A549 (cell line): ENCODE data around the gene IARS1. TPM values are rescaled to one million over a fixed set of nuclear protein-coding genes. Genes with fewer than 3 reads are reported as not detected.
A peak's percentile ranks its signal among the peaks of the same experiment; 100 is the strongest.

ENCODE experiments used
- ATAC-seq, 2 experiments: fragments of 200-7000 bp in 1 of 2; fragments of >200 bp in 1 of 2; cut with Nextera tagmentation in 1 of 2; cut with Tn5 transposase in 1 of 2; 3 replicates each; pipeline versions ENCODE4 v1.8.0 to v1.9.1; 2018 to 2020; ENCODE audit warnings: mild to moderate bottlenecking in 1 of 2, moderate library complexity in 1 of 2
- CTCF ChIA-PET: fragments of 300-600 bp; sonication (Branson Sonifier 250); formaldehyde crosslinking; extraction: SDS; loops from one replicate; lab custom pipeline; 2021; ENCODE audit warnings: antibody characterized with exemption, inconsistent platforms; lab: Yijun Ruan, JAX
- POLR2A ChIA-PET: fragments of 350-600 bp; formaldehyde crosslinking; extraction: SDS; loops from one replicate; lab custom pipeline; 2021; ENCODE audit warnings: antibody characterized with exemption, inconsistent platforms; lab: Yijun Ruan, JAX
- DNase-seq, 2 experiments: peaks; one replicate each; pipeline versions ENCODE4 v3.0.0 to v3.0.0-alpha.2; 2011 to 2016; ENCODE audit warnings: low read depth in 1 of 2, low spot score in 1 of 2
- FAIRE-seq: peaks from 2 replicates; lab custom pipeline; 2011; peaks lifted over from hg19 to GRCh38; lab: Jason Lieb, UNC
- H3K27ac ChIP-seq, 2 experiments: fragments of >200 bp; sonication (Bioruptor Twin); formaldehyde crosslinking; 3 replicates each; pipeline ENCODE4 v1.5.1; 2016 to 2017
- H3K4me1 ChIP-seq: fragments of >200 bp; sonication (Bioruptor Twin); formaldehyde crosslinking; 3 replicates; pipeline ENCODE4 v1.6.1; 2016
- H3K4me2 ChIP-seq: fragments of >200 bp; sonication (Bioruptor Twin); formaldehyde crosslinking; 3 replicates; pipeline ENCODE4 v1.6.1; 2016
- H3K4me3 ChIP-seq: fragments of >200 bp; sonication (Bioruptor Twin); formaldehyde crosslinking; 3 replicates; pipeline ENCODE4 v1.5.1; 2016
- H3K9me3 ChIP-seq: fragments of >200 bp; sonication (Bioruptor Twin); formaldehyde crosslinking; 3 replicates; pipeline ENCODE4 v1.6.1; 2016
- BHLHE40 ChIP-seq: IDR thresholded peaks from 2 replicates; pipeline ENCODE4 v1.6.1; 2012; ENCODE audit warnings: low read depth, low read length, inconsistent platforms
- CBX2 ChIP-seq: fragments of 200-600 bp; sonication (generic); IDR thresholded peaks from 2 replicates; pipeline ENCODE4 v1.6.1; 2016; ENCODE audit warnings: low read depth, mild to moderate bottlenecking, borderline replicate concordance
- CEBPB ChIP-seq, 2 experiments: fragments of >200 bp in 1 of 2; sonication (Bioruptor Twin) in 1 of 2; formaldehyde crosslinking in 1 of 2; IDR thresholded peaks; 2 replicates each; pipeline ENCODE4 v1.6.1; 2012 to 2016
- CHD2 ChIP-seq: fragments of 150-350 bp; IDR thresholded peaks from 2 replicates; pipeline ENCODE4 v1.6.1; 2014; ENCODE audit warnings: low read length; ENCODE audit not compliant: partially characterized antibody
- E2F6 ChIP-seq: IDR thresholded peaks from 2 replicates; pipeline ENCODE4 v1.6.1; 2012; ENCODE audit warnings: low read depth, borderline replicate concordance
- EHF ChIP-seq: fragments of 250-450 bp; sonication (Bioruptor Pico); IDR thresholded peaks from 2 replicates; pipeline ENCODE4 v1.5.0; 2020; ENCODE audit warnings: mild to moderate bottlenecking
- EHMT2 ChIP-seq: fragments of 200-600 bp; sonication (generic); IDR thresholded peaks from 2 replicates; pipeline ENCODE4 v1.6.1; 2016; ENCODE audit warnings: antibody characterized with exemption, low read depth, mild to moderate bottlenecking, moderate library complexity
- EP300 ChIP-seq, 2 experiments: fragments of >200 bp; sonication (Bioruptor Twin); formaldehyde crosslinking; IDR thresholded peaks; 2 replicates in 1 of 2; 3 replicates in 1 of 2; pipeline ENCODE4 v1.6.1; 2016 to 2017
- ESRRA ChIP-seq: fragments of 150-350 bp; IDR thresholded peaks from 2 replicates; pipeline ENCODE4 v1.6.1; 2014; ENCODE audit warnings: mild to moderate bottlenecking, low read length, borderline replicate concordance
- FOSB ChIP-seq: fragments of 250-450 bp; sonication (Bioruptor Pico); IDR thresholded peaks from 2 replicates; pipeline ENCODE4 v1.5.0; 2020; ENCODE audit warnings: mild to moderate bottlenecking, moderate library complexity
- GATA3 ChIP-seq: IDR thresholded peaks from 2 replicates; pipeline ENCODE4 v1.6.1; 2012; ENCODE audit warnings: borderline replicate concordance
- HDAC2 ChIP-seq: fragments of 200-600 bp; sonication (generic); IDR thresholded peaks from 2 replicates; pipeline ENCODE4 v1.6.1; 2016
- HEYL ChIP-seq: fragments of 250-450 bp; sonication (Bioruptor Pico); IDR thresholded peaks from 2 replicates; pipeline ENCODE4 v1.8.0; 2021; ENCODE audit warnings: mild to moderate bottlenecking, moderate library complexity
- HOXB5 ChIP-seq: fragments of 250-450 bp; sonication (Bioruptor Pico); IDR thresholded peaks from 2 replicates; pipeline ENCODE4 v1.5.0; 2020; ENCODE audit warnings: mild to moderate bottlenecking, moderate library complexity
- JUN ChIP-seq, 2 experiments: fragments of >200 bp; sonication (Bioruptor Twin); formaldehyde crosslinking; IDR thresholded peaks; 2 replicates in 1 of 2; 3 replicates in 1 of 2; pipeline ENCODE4 v1.6.1; 2016 to 2017
- JUNB ChIP-seq: fragments of >200 bp; sonication (Bioruptor Twin); formaldehyde crosslinking; IDR thresholded peaks from 2 replicates; pipeline ENCODE4 v1.6.1; 2016
- KDM1A ChIP-seq: fragments of 200-600 bp; sonication (generic); IDR thresholded peaks from 2 replicates; pipeline ENCODE4 v1.6.1; 2016; ENCODE audit warnings: low read depth, mild to moderate bottlenecking
- KDM5A ChIP-seq: fragments of 200-600 bp; sonication (generic); IDR thresholded peaks from 2 replicates; pipeline ENCODE4 v1.6.1; 2016; ENCODE audit warnings: antibody characterized with exemption, mild to moderate bottlenecking
- MAZ ChIP-seq: fragments of 150-350 bp; IDR thresholded peaks from 2 replicates; pipeline ENCODE4 v1.6.1; 2014; ENCODE audit warnings: antibody characterized with exemption, low read depth, low read length, borderline replicate concordance
- MYC ChIP-seq: IDR thresholded peaks from 2 replicates; pipeline ENCODE4 v1.6.1; 2012; ENCODE audit warnings: mild to moderate bottlenecking, inconsistent platforms, low read length, improper control_type of control experiment, borderline replicate concordance
- NPAS2 ChIP-seq: fragments of 250-450 bp; sonication (Bioruptor Pico); IDR thresholded peaks from 2 replicates; pipeline ENCODE4 v1.8.0; 2022; ENCODE audit warnings: mild to moderate bottlenecking, moderate library complexity, borderline replicate concordance
- NR3C1 ChIP-seq: fragments of >200 bp; sonication (Bioruptor Twin); formaldehyde crosslinking; IDR thresholded peaks from 3 replicates; pipeline ENCODE4 v1.6.1; 2017
- PBX3 ChIP-seq: IDR thresholded peaks from 2 replicates; pipeline ENCODE4 v1.6.1; 2012
- PHF8 ChIP-seq: fragments of 200-600 bp; sonication (generic); IDR thresholded peaks from 2 replicates; pipeline ENCODE4 v1.6.1; 2016; ENCODE audit warnings: low read depth, mild to moderate bottlenecking, antibody characterized with exemption, moderate library complexity, borderline replicate concordance
- POLR2A ChIP-seq: IDR thresholded peaks from 2 replicates; pipeline ENCODE4 v1.6.1; 2012; ENCODE audit warnings: mild to moderate bottlenecking, low read length
- RAD21 ChIP-seq, 2 experiments: fragments of >200 bp in 1 of 2; sonication (Bioruptor Twin) in 1 of 2; formaldehyde crosslinking in 1 of 2; IDR thresholded peaks in 1 of 2; conservative IDR thresholded peaks in 1 of 2; 2 replicates in 1 of 2; 3 replicates in 1 of 2; pipeline ENCODE4 v1.6.1; 2012 to 2018; ENCODE audit warnings: inconsistent platforms in 1 of 2
- RARB ChIP-seq: fragments of 250-450 bp; sonication (Bioruptor Pico); IDR thresholded peaks from 2 replicates; pipeline ENCODE4 v1.8.0; 2021; ENCODE audit warnings: mild to moderate bottlenecking, moderate library complexity
- RCOR1 ChIP-seq: fragments of 150-350 bp; IDR thresholded peaks from 2 replicates; pipeline ENCODE4 v1.6.1; 2014; ENCODE audit warnings: antibody characterized with exemption, low read length, low read depth
- RNF2 ChIP-seq: fragments of 200-600 bp; sonication (generic); IDR thresholded peaks from 2 replicates; pipeline ENCODE4 v1.6.1; 2016; ENCODE audit warnings: low read depth, mild to moderate bottlenecking, antibody characterized with exemption, moderate library complexity, borderline replicate concordance
- SREBF2 ChIP-seq: fragments of 450-650 bp; IDR thresholded peaks from 2 replicates; pipeline ENCODE4 v1.6.1; 2014; ENCODE audit warnings: mild to moderate bottlenecking, moderate library complexity
- TFCP2L1 ChIP-seq: fragments of 250-450 bp; sonication (Bioruptor Pico); IDR thresholded peaks from 2 replicates; pipeline ENCODE4 v1.5.0; 2021; ENCODE audit warnings: mild to moderate bottlenecking
- USF2 ChIP-seq: fragments of 450-650 bp; IDR thresholded peaks from 2 replicates; pipeline ENCODE4 v1.6.1; 2014; ENCODE audit warnings: antibody characterized with exemption
- ZFP36 ChIP-seq: fragments of 450-650 bp; IDR thresholded peaks from 2 replicates; pipeline ENCODE4 v1.6.1; 2014; ENCODE audit warnings: borderline replicate concordance; ENCODE audit not compliant: partially characterized antibody
- ZSCAN20 ChIP-seq: fragments of 250-450 bp; sonication (Bioruptor Pico); IDR thresholded peaks from 2 replicates; pipeline ENCODE4 v1.8.0; 2022; ENCODE audit warnings: mild to moderate bottlenecking, moderate library complexity
- WGBS: methylation state at CpG from one replicate; pipeline ENCODE4 v1.1.6; 2017; ENCODE audit errors: missing lambda C conversion rate; 5-methylcytosine and 5-hydroxymethylcytosine counted together
- polyA plus RNA-seq, 4 experiments: library from polyadenylated mRNA; depleted of rRNA in 3 of 4; stranded (reverse); fragments of >200 nt; fragmentation: RNase III in 1 of 4; extraction: RNeasy Plus Mini Kit Qiagen cat#74134 plus additional on column Dnase treatment in 1 of 4; gene quantifications; 2 replicates in 3 of 4; 3 replicates in 1 of 4; pipeline ENCODE4 v1.2.3, GENCODE V29; 2011 to 2017
- TF ChIP-seq, protein P1 (sequence below): fragments of >200 bp; sonication (Bioruptor Twin); formaldehyde crosslinking; IDR thresholded peaks from 2 replicates; pipeline ENCODE4 v1.6.1; 2016
- TF ChIP-seq, protein P2 (sequence below): fragments of >200 bp; sonication (Bioruptor Twin); formaldehyde crosslinking; IDR thresholded peaks from 3 replicates; pipeline ENCODE4 v1.6.1; 2016
- TF ChIP-seq, protein P3 (sequence below): fragments of 250-450 bp; sonication (Bioruptor Pico); IDR thresholded peaks from 2 replicates; pipeline ENCODE4 v1.5.0; 2020; ENCODE audit warnings: low read depth, mild to moderate bottlenecking, moderate library complexity

The IARS1 gene
- polyA plus RNA-seq, 2 of the 4 experiments (the other 2 are of a cell fraction): 121 to 244 TPM

DNA sequence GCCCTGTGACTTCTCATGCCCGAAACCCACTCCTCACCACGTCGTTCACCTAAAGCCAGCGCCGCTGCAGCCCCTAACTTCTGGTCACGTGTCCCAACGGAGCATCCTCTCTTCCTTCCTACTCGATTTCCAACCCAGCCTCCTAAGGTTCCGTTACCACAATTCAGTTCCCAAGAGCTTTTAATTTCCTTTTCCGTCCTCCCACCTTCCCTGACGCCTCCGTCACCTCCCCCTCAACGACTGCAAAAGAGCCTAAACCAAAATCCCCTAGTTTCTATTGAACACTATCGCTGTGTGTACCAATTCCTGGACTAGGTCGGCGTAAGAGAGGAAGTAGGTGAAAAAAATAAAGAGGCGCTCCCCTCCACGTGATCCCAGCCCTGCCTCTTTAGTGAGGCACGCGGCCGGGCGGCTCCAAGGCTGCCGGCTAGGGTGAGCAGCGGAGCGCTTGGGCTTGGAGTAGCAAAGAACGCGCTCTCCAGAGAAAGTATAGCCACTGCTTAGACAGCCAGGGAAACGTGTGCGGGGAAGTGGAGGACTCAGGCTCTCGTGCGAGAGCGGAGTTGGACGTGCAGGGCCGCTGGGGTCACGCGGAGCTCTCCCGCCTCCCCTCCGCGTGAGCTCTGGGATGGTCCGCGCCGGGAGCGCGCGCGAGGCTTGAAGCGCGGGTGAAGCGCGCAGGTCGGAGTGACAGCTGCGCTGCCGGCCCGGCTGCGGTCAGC lies 31.9 kb upstream of the IARS1 start, which contains the start of the genes CENPP and NOL8:
Gene CENPP (plus strand): TSS at position 685 of the 722 bp plus-strand sequence.
Gene NOL8 (minus strand): TSS at position 82 of the 722 bp plus-strand sequence. CDS start 1,189 bp downstream, outside the sequence.
- Histone ChIP-seq H3K4me2 (peak within 1 kb of the TSS; percentile 92), H3K4me1 (peaks cover 17% of the 10 kb centered on the region), H3K4me3 (peak within 1 kb of the TSS; percentile 60), H3K9me3 (no peaks in the 10 kb centered on the region), H3K27ac (peak within 1 kb of the TSS; percentile 98 to 99)
- ChIA-PET CTCF (interaction anchor here (0.5 to 3.8 kb wide), 10 partner anchors 8 to 1341 kb away, joined by 3 to 21 read pairs (median 3); no protein-coding TSS in a partner anchor), POLR2A (interaction anchor here (1.1 to 2.2 kb wide), 4 partner anchors 33 to 440 kb away, joined by 3 to 10 read pairs (median 4); partner anchors contain the start of genes BICD2 and IPPK)
- ATAC-seq: peak; percentile 96
- WGBS: 1% methylated on average over 44 of the region's 55 CpGs
- peak; percentile 89 to 91 for DNase-seq
- FAIRE-seq: no peak
- TF ChIP-seq NR3C1: no peak
- TF ChIP-seq POLR2A: peak; percentile 81
- peak; percentile 73 for TF ChIP-seq E2F6
- no peak for TF ChIP-seq ZFP36
- no peak for TF ChIP-seq JUNB
- no peak for TF ChIP-seq CBX2
- TF ChIP-seq ESRRA: no peak
- no peak; the same call in 1 of the 2 replicates for TF ChIP-seq KDM1A
- TF ChIP-seq HDAC2: peak; percentile 59
- TF ChIP-seq MAZ: peak; percentile 31; the same call in 1 of the 2 replicates
- no peak for TF ChIP-seq SREBF2
- TF ChIP-seq, protein P1, sequence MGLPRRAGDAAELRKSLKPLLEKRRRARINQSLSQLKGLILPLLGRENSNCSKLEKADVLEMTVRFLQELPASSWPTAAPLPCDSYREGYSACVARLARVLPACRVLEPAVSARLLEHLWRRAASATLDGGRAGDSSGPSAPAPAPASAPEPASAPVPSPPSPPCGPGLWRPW: no peak
- TF ChIP-seq NPAS2 (CRISPR knock-in tag): peak; percentile 97
- TF ChIP-seq EHMT2: no peak
- no peak for TF ChIP-seq EP300 (IDR thresholded peaks at IDR 0.05)
- TF ChIP-seq HEYL (CRISPR knock-in tag): no peak
- TF ChIP-seq PHF8: no peak; the same call in 1 of the 2 replicates
- TF ChIP-seq, protein P2, sequence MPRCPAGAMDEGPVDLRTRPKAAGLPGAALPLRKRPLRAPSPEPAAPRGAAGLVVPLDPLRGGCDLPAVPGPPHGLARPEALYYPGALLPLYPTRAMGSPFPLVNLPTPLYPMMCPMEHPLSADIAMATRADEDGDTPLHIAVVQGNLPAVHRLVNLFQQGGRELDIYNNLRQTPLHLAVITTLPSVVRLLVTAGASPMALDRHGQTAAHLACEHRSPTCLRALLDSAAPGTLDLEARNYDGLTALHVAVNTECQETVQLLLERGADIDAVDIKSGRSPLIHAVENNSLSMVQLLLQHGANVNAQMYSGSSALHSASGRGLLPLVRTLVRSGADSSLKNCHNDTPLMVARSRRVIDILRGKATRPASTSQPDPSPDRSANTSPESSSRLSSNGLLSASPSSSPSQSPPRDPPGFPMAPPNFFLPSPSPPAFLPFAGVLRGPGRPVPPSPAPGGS: peak; percentile 84; the same call in 2 of the 3 replicates
- TF ChIP-seq KDM5A: peak; percentile 91
- TF ChIP-seq TFCP2L1 (CRISPR knock-in tag): peak; percentile 43; the same call in 1 of the 2 replicates
- no peak for TF ChIP-seq CEBPB (IDR thresholded peaks at IDR 0.05)
- no peak for TF ChIP-seq RAD21 (conservative IDR thresholded peaks at IDR 0.05 in 1 of 2, IDR thresholded peaks at IDR 0.05 in 1 of 2)
- TF ChIP-seq ZSCAN20: no peak
- peak; percentile 94 for TF ChIP-seq MYC
- TF ChIP-seq RARB (CRISPR knock-in tag): no peak
- peak; percentile 88 to 90 for TF ChIP-seq JUN (IDR thresholded peaks at IDR 0.05)
- no peak for TF ChIP-seq FOSB (CRISPR knock-in tag)
- TF ChIP-seq, protein P3, sequence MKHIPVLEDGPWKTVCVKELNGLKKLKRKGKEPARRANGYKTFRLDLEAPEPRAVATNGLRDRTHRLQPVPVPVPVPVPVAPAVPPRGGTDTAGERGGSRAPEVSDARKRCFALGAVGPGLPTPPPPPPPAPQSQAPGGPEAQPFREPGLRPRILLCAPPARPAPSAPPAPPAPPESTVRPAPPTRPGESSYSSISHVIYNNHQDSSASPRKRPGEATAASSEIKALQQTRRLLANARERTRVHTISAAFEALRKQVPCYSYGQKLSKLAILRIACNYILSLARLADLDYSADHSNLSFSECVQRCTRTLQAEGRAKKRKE: no peak
- TF ChIP-seq EHF: no peak
- TF ChIP-seq RCOR1: no peak
- TF ChIP-seq PBX3: peak; percentile 26; the same call in 1 of the 2 replicates
- TF ChIP-seq CHD2: peak; percentile 17
- TF ChIP-seq HOXB5 (CRISPR knock-in tag): no peak
- peak; percentile 87 for TF ChIP-seq GATA3
- no peak for TF ChIP-seq RNF2
- TF ChIP-seq USF2: peak; percentile 93
- TF ChIP-seq BHLHE40: peak; percentile 54
